OCI-M2 (cell line): Measurements from ENCODE around the gene ZNF276.

Experiments
- DNase-seq: peaks from one replicate; lab custom pipeline; 2025; ENCODE audit not compliant: unreplicated experiment; lab: John Stamatoyannopoulos, UW

Gene ZNF276

DNA sequence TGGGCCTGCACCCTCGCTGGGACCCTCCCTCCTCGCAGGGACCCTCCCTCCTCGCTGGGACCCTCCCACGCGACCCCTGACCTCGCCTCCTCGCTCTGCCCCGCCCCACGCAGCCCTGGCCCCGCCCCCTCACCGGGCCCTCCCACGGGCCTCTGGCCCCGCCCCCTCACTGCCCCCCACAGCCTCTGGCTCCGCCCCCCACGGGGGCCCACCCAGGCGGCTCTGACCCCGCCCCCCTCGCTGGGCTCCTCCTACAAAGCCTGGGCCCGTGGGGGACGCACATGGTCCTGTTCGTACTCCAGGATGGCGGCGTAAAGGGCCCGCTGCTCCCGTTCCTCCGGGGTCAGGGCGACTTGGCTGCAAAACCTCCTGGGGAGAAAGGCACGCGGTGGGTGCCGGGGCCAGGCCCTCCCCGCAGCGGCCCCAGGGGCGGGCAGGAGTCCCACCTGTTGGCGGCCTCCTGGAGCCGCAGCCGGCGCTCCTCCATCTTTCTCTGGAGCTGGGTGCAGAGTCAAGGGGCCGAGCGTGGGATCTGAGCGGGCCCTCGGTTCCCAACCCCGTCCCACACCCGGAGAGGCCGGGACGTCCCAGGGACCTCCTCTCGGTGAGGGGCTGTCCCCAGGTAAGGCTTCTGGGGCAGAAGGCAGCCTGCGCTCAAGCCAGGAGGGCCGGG lies 9.6 kb upstream of the ZNF276 start:
- no peak for DNase-seq

DNA sequence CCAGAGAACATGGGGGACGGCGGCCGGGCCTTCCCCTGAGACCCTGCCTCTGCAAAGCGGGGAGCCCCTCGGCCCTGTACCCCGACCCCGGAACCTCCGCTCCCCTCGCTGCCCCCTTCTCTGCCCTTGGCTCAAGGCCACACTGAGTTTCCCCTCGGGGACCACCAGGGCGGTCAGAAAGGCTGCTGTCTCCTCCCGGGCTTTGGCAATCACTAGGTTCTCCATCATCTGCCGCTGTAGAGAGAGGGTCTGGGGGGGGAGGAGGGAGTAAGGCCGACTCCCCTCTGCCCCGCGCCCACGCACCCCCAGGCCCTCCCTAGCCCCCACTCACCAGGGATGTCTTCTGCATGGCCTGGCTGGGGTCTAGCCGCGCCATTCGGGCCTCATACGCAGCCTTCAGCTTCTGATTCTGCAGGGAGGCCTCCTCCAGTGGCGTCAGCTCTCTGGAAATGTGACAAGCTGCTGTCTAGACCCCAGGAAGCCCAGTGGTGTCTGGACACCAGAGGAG lies 9.0 kb upstream of the ZNF276 start:
- DNase-seq: no peak

DNA sequence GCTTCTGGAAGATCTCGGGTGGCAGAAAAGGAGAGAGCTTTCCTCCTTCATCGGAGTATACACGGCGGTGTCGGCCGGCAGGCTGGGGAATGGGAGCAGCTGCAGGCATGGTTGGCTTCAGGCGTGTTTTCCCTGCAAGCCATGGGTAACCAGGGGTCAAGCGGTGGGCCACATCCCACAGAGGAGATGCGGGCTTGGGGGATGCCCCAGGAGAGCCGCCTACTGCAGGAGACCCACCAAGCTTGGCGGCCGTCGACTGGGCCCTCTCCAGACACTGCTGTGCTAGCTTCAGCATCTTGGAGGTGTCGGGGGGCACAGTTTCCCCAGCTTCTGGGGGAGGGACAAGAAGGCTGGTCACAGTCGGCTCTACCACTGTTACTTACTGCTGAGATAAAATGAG lies 4.8 kb upstream of the ZNF276 start:
- no peak for DNase-seq

DNA sequence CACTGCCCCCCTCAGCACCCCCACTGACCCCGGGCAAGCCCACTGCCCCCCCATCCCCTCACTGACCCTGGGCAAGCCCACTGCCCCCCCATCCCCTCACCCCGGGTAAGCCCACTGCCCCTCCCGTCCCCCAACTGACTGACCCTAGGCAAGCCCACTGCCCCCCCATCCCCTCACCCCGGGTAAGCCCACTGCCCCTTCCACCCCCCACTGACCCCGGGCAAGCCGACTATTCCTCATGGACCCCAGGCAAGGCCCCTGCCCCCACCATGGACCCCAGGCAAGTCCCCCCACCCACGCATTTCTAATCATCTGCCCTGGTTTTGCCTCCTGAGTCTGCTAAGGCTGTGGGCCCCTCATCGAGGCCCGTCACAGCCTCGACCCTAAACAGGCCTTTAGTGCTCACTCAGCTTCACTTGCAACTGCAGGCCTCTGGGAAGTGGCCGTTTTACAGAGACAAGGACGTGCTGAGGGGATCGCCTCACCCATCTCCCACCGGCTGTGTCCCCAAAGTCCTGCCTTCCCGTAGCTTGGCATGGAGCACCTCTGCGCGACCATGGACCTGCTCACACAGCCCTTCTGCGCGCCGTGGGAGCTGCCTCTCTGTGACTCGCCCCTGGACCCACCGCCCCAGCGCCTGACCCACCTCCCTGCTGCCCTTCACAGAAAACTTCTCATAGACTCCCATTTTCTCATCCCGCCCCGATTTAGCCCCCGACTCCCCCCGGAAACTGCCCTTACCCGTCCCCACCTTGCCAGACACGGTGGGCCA lies 4.2 kb upstream of the ZNF276 start:
- no peak for DNase-seq

DNA sequence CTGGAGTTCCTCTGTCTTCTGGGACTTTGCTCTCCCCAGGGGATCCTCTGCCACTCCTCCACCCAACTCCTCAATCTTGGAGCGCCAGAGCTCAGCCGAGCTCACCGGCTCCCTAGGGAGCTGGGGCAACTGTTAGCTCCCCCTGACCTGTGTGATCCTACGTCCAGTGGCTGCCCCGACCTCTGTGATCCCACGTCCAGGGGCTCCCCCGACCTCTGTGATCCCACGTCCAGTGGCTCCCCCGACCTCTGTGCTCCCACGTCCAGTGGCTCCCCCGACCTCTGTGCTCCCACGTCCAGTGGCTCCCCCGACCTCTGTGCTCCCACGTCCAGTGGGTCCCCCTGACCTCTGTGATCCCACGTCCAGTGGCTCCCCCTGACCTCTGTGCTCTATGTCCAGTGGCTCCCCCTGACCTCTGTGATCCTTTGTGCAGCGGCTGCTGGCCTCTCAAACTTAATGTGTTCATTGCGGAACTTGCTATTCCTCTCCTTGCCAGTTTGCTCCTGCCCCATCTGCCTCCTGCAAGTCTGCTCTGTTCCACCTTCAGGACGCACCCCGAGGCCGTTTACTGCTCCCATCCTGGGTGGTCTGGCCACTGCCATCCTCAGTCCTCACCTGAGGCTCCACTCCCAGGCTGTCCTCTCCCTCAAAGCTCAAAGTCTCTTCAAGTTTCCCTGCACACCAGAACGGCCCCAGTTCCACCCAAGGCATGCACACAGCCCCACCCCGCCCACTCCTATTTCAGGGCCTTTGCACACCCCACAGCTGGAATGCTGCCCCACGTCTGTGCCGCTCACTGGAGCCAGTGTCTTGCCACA lies 3.4 kb upstream of the ZNF276 start:
- no peak for DNase-seq

DNA sequence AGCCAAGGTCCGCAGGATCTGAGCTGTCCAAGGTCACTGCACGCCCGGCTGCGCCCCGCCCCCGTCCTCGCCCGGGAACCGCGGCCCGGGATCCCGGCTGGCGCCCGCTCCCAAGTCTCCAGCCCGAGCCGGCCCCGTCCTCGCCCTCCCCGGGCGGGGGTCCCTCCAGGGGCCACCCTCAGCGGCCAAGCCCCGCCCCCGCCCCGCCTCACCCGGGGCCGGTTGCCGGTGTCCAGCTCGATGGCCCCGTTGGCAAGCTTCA lies 855 bp upstream of the ZNF276 start:
- DNase-seq: no peak

DNA sequence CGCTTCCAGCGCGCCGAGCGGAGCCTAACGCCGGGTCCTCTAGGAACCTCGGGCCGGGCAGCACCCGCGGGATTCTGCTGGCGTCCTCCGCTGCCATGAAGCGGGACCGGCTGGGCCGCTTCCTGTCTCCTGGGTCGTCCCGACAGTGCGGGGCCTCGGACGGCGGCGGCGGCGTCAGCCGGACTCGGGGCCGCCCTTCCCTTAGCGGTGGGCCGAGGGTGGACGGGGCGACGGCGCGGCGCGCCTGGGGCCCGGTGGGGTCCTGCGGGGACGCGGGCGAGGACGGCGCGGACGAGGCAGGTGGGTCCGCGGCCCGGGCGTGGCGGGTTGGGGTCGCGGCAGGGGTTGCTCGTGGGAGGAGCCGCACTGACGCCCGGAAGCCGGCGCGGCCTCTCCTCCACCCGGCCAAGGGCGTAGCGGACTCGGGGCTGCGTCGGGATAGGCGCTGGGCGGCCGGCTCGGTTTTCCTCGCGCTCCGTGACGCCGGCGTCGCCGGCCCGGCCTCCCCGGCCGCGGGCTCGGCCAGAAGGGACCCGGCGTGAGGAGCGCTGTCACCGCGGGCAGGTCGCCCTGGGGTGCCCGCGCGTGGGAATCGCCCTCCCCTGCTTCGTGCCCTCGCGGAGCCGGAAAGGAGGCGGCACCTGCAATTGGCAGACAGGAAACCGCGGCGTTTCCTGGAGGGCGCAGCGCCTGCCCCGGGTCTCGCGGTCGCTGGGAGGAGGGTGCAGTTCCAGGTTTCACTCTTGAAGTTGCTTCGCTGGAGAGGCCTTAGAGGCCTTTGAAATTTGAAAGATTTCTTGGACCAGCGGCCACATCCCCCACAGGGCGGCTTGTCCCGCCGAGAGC lies 432 bp downstream of the ZNF276 start:
- no peak for DNase-seq

DNA sequence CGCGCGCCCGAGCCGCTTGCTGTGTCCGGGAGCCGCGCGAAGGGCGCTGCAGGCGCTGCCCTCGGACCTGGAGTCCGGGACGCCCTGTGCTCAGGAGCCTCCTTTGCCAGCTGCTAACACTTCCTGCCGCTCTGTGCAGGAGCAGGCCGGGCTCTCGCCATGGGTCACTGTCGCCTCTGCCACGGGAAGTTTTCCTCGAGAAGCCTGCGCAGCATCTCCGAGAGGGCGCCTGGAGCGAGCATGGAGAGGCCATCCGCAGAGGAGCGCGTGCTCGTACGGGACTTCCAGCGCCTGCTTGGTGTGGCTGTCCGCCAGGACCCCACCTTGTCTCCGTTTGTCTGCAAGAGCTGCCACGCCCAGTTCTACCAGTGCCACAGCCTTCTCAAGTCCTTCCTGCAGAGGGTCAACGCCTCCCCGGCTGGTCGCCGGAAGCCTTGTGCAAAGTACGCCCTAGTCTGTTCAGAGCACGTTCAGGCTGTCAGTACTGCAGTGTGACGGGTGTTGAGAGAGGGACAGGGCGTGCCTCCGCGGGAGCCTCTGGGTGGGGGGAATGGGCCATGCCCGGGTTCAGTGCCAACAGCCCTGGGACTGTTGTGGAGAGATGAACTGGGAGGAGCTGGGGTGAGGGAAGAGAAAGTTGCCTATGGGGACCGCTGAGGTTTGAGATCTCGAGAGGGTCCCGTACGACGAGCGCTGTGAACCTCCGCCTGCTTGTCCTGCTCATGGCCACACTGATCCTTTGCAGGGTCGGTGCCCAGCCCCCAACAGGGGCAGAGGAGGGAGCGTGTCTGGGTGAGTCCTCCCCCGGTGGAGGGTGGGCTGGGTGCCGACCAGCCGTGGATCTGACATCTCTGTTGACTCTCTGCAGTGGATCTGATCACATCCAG lies 1.3 kb downstream of the ZNF276 start:
- DNase-seq: no peak

DNA sequence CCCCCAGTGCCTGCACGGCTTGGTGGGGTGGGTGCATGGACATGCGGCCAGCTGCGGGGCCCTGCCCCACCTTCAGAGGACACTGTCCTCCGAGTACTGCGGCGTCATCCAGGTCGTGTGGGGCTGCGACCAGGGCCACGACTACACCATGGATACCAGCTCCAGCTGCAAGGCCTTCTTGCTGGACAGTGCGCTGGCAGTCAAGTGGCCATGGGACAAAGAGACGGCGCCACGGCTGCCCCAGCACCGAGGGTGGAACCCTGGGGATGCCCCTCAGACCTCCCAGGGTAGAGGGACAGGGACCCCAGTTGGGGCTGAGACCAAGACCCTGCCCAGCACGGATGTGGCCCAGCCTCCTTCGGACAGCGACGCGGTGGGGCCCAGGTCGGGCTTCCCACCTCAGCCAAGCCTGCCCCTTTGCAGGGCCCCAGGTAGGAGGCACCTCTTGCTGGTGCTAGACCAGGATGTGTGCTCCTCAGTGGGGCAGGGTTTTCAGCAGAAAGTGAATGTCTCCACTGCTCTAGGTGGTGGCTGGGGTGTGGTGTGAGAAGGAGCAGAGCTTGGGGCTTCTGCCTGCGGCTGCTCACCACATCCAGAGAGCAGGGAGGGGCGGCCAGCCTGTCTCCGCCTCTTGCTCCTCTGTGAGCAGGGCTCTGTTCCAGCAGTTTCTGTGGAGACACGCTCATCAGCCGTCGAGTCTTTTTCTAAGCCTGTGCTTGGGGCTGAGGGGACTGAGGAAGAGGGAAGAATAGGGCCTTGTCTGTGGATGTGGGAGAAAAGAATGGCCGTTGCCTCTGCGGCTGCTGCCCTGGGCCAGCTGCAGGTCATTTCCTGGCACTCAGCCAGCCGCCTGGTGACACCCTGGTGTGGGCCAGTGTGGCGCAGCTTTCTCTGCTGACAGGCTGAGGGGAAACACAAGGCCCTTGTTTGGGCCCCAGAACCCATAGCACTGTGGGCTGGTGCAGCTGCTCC lies 2.2 kb downstream of the ZNF276 start:
- no peak for DNase-seq

DNA sequence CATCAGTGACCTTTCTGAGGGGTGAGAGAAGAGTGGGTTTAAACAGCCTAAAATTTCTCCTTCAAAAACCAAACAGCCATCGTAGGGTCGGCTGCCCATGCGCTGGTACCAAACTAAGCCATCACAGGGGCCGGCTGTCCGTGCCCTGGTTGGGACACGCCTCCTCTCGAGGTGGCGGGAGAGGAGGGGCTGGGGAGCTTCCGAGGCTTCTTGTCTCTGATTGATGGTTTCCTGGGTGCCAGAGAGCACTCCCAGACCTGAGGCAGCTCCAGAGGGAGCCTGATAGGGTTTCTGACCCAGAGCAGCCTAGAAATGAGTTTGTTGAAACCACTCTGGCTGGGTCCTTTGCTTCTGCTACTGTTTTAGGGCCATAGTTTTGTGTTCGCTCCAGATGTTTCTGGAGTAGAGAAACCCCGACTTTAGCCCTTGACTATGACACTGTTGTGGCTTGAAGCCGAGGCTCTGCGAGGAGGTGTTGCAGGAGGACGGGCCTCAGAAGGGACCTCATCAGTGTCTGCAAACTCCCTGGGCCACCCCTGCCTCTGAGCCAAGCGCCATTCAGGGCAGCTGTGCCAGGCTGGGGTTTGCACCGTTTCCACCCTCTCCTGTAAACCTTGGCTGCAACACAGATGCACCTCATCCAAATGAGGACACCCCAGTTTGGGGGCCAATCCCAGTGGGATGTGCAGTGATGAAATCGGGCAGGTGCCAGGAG lies 6.2 kb downstream of the ZNF276 start:
- DNase-seq: no peak

DNA sequence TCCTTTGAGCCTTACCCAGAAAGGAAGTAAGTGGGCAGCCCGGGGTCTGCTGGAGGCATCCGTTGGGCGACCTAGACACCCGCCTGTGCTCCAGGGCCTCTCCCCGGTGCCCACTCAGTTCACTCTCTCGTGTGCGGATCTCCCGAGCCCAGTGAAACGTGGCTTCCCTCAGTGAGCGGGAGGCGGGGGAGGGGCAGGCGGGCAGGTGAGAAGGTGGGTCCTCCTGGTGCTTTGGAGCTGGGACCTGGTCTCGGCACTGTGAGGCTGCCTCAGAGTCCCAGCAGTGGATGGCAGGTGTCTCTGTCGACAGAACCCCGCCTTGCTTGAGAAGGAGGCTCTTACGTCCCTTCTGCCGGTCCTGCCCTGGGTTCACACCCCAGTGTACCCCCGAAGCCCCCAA lies 8.0 kb downstream of the ZNF276 start:
- DNase-seq: no peak

DNA sequence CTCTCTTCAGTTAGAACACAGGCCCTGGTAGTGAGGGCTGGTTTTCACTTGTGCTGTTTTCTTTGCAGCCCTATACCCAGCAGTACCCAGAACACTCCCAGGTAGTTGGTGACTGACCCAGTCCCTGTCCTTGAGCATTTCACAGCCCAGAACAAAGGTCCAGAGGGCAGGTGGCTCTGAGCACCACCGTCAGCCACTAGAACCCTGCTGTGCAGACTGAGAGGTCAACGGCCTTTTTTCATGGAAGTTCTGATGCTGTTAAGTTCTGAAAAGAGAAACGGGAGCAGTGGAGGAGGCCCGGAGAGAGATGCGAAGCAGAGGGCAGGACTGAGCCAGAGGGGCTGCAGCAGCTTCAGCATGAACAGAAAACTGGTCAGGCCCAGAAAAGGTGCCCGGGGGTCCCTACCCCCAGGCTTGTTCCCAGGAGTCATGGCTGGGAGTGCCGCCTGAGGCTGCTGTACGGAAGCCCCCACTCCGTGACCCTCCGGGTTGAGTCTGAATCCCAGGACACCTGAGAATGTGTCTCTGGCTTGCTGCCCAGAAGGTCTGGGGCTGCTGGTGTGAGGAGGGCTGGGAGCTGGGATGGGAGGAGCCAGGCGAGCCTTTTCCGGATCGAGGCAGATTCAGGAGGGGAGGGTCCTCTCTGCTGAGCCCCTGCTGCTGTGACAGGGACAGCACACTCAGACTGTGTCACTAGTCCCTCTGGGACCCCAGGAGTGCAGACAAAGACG lies 8.7 kb downstream of the ZNF276 start:
- no peak for DNase-seq

DNA sequence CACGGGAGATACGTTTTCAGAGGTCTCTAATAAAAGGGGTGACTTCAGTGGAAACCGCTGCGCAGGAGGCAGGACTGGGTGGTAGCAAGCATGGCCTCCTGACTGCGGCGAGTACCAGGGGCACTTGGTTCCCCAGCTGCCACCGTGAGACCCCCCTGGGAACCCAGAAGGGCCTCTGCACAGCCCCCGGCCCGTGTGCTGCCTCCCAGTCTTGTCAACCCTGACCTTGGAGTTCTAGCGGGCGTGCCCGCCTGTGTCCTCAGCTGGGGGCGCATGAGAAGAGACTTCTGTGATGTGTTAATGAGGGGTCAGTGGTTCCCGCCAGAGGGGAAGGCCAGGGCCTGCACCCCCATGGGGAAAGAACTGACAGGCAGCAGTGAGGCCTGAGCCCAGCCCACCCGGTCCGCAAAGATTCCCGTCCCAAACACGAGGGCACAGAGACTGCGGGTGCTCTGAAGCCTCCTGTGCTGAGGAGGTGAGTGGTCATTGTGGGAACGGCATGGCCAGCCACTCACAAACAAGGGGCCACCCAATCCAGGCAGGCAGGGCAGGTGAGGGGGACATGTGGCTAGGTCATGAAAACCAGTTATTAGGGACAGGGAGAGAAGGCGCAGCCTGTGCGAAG lies 9.4 kb downstream of the ZNF276 start:
- no peak for DNase-seq

DNA sequence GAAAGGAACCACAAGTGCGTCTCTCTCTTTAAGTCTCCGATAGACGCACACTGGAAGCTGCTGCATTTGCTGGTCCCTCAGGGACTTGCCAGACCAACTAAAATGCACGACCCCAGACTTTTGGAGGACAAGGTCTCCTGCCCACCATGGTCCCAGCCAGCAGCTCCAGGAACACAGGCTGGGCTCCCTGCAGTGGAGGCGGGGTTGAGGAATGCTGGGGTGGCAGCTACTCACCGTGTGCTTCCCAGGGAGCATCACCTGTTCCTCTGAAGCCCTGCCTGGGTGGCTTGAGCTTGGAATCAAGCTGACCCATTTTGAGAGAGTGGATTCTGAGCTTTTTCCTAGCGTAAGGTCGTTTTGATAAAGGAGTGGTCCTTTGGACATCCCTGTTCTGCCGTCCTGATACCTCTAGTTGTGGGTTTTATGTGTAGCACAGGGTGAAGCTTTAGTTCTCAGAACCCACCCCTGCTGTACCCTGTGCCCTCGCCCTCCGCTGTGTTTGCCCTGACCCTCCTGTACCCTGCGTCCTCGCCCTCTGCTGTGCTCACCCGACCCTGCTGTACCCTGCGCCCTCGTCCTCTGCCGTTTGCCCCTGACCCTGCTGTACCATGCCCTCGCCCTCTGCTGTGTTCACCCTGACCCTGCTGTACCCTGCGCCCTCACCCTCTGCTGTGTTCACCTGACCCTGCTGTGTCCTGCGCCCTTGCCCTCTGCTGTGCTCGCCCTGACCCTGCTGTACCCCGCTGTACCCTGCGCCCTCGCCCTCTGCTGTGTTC lies 11.0 kb downstream of the ZNF276 start:
- DNase-seq: no peak

DNA sequence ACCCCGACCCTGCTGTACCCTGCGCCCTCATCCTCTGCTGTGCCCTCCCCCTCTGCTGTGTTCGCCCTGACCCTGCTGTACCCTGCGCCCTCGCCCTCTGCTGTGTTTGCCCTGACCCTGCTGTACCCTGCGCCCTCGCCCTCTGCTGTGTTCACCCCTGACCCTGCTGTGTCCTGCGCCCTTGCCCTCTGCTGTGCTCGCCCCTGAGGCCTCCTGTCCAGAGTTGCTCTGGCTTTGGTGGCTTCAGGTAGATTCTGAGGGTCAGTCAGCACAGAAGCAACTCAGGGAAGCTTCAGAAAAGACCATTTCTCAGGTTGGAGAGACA lies 11.5 kb downstream of the ZNF276 start:
- no peak for DNase-seq

DNA sequence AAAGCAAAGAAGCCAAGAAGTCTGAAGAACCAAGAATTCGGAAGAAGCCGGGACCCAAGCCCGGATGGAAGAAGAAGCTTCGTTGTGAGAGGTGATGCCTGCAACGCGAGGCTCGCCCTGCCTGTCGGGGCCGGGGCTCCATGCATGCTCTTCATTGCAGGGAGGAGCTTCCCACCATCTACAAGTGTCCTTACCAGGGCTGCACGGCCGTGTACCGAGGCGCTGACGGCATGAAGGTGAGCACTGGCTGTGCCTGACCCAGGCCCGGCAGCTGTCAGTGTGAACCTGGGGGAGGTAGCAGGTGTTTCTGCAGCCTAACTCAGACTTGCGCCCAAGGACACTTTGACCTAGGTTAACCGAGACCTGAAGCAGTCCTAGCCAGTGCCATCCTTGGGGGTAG lies 12.0 kb downstream of the ZNF276 start:
- no peak for DNase-seq

DNA sequence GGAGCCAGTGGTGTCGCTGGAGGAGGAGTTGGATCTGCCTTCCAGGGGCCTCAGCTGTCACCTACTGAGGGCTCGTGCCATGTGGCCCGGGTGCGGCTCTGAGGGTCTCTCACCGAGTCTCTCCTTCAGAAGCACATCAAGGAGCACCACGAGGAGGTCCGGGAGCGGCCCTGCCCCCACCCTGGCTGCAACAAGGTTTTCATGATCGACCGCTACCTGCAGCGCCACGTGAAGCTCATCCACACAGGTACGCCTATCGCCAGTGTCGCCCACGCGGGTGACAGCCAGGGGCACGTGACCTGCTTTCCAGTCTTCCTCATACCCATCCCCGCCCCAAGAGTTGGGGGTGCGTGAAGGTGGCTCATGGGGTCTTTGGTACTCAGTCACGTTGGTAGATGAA lies 12.5 kb downstream of the ZNF276 start:
- no peak for DNase-seq
